ENCODE data around the gene BORCS6. TPM values are rescaled to one million over a fixed set of nuclear protein-coding genes. Genes with fewer than 3 reads are reported as not detected.
A peak's percentile ranks its signal among the peaks of the same experiment; 100 is the strongest.

Gene BORCS6
- total and polyA plus RNA-seq, 9 of the 15 experiments (the other 6 are each of a cell fraction or from before 2014, with no cell fraction given), result 0.01 to 7.4 (median 2.3) TPM

DNA sequence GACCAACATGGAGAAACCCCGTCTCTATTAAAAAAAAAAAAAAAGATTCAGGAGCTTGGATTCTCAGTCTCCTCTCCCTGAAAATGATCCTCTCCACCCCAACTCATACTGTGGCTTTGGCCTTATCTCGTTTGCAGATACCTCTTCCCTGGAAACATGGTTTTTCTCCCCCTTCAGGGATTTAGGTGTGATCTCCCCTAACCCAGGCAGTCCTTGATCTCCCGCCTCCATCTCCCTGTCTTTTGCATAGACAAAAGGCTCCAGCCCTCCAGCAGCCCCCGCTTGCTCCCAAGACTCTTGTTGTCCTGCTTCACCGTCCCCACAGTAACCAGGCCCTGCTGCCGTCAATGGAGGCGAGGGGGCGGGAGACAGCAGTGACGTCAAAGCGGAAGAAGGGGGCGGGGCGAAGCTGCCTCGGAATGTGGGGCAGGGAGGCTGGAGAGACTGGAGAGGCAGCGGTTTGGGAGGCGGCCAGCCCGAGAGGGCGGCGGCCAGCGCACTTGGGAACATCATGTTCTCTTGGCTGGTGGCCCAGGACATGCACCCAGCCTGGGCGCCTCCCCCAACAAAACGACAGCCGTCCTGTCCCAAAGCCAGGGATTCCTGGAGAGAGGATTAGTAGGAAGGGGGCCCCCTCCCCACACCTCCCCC, 35.9 kb downstream of the BORCS6 start (continued):
- TF ChIP-seq, protein P1, sequence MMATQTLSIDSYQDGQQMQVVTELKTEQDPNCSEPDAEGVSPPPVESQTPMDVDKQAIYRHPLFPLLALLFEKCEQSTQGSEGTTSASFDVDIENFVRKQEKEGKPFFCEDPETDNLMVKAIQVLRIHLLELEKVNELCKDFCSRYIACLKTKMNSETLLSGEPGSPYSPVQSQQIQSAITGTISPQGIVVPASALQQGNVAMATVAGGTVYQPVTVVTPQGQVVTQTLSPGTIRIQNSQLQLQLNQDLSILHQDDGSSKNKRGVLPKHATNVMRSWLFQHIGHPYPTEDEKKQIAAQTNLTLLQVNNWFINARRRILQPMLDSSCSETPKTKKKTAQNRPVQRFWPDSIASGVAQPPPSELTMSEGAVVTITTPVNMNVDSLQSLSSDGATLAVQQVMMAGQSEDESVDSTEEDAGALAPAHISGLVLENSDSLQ (IDR thresholded peaks at IDR 0.05), result peak; percentile 71
- TF ChIP-seq EWSR1 (IDR thresholded peaks at IDR 0.05; ENCODE audit: borderline replicate concordance, low read depth, partially characterized antibody) (no peak), ZNF280A (IDR thresholded peaks at IDR 0.05; ENCODE audit: low read depth, partially characterized antibody) (no peak), ATF7 (IDR thresholded peaks at IDR 0.05) (peak; percentile 85), MYNN (IDR thresholded peaks at IDR 0.05) (peak; percentile 50; the same call in 1 of the 2 replicates), MYNN (CRISPR knock-in tag; IDR thresholded peaks at IDR 0.05) (no peak), CREB1 (IDR thresholded peaks at IDR 0.05) (peak; percentile 84), CREB1 (CRISPR knock-in tag; IDR thresholded peaks at IDR 0.05) (peak; percentile 91), TEAD4 (IDR thresholded peaks at IDR 0.05; ENCODE audit: low read length) (peak; percentile 88), TEAD4 (CRISPR knock-in tag; IDR thresholded peaks at IDR 0.05; ENCODE audit: borderline replicate concordance) (peak; percentile 90), ETV5 (CRISPR knock-in tag; IDR thresholded peaks at IDR 0.05; ENCODE audit: low read depth) (peak; percentile 58; the same call in 1 of the 2 replicates), TBP (optimal IDR thresholded peaks at IDR 0.05; ENCODE audit: low read depth, low read length) (no peak), ATF1 (CRISPR knock-in tag; IDR thresholded peaks at IDR 0.05) (0 out of 2 replicates have a peak, but pooled peaks have one; percentile 46), ATF1 (tag; IDR thresholded peaks at IDR 0.05) (peak; percentile 93), SIN3A (IDR thresholded peaks at IDR 0.05; ENCODE audit: borderline replicate concordance in 2 of 2, control insufficient read depth in 1 of 2, low read depth in 2 of 2, low read length in 2 of 2) (peak in 1 of 2 experiments; percentile 48; a peak in 1 of 4 replicates), VEZF1 (CRISPR knock-in tag; IDR thresholded peaks at IDR 0.05) (peak; percentile 81), ZNF584 (CRISPR knock-in tag; IDR thresholded peaks at IDR 0.05; ENCODE audit: low read depth) (no peak), DPF2 (IDR thresholded peaks at IDR 0.05) (peak; percentile 58; the same call in 1 of the 2 replicates), BMI1 (IDR thresholded peaks at IDR 0.05; ENCODE audit: low read length) (no peak), ZSCAN29 (IDR thresholded peaks at IDR 0.05) (no peak), ZFX (CRISPR knock-in tag; IDR thresholded peaks at IDR 0.05) (peak; percentile 67), ZNF282 (CRISPR knock-in tag; IDR thresholded peaks at IDR 0.05) (no peak), EHMT2 (IDR thresholded peaks at IDR 0.05) (no peak)
- TF ChIP-seq, protein P2, sequence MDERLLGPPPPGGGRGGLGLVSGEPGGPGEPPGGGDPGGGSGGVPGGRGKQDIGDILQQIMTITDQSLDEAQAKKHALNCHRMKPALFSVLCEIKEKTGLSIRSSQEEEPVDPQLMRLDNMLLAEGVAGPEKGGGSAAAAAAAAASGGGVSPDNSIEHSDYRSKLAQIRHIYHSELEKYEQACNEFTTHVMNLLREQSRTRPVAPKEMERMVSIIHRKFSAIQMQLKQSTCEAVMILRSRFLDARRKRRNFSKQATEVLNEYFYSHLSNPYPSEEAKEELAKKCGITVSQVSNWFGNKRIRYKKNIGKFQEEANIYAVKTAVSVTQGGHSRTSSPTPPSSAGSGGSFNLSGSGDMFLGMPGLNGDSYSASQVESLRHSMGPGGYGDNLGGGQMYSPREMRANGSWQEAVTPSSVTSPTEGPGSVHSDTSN (CRISPR knock-in tag; IDR thresholded peaks at IDR 0.05; ENCODE audit: low read depth), result no peak
- TF ChIP-seq, protein P2 (tag; conservative IDR thresholded peaks at IDR 0.05; ENCODE audit: low read depth), result no peak
